GM12878 (cell line): ENCODE measurements around the gene LSMEM2. TPM values are rescaled to one million over a fixed set of nuclear protein-coding genes. Genes with fewer than 3 reads are reported as not detected.

Experiments used
- ATF7 ChIP-seq: fragments of 450-650 bp; IDR thresholded peaks from 2 replicates; pipeline ENCODE4 v1.6.1; 2016; ENCODE audit warnings: low read depth, mild to moderate bottlenecking
- CREB1 ChIP-seq: IDR thresholded peaks from 2 replicates; pipeline ENCODE4 v1.6.1; 2012; ENCODE audit warnings: low read depth, mild to moderate bottlenecking, inconsistent platforms
- EGR1 ChIP-seq, 2 experiments: IDR thresholded peaks; 1 replicate in 1 of 2; 2 replicates in 1 of 2; pipeline ENCODE4 v1.6.1; 2011 to 2012; ENCODE audit warnings: low read depth in 2 of 2, low read length in 2 of 2, borderline replicate concordance in 1 of 2, mild to moderate bottlenecking in 1 of 2, moderate library complexity in 1 of 2
- IKZF1 ChIP-seq: fragments of 450-650 bp; conservative IDR thresholded peaks from 2 replicates; pipeline ENCODE4 v1.6.1; 2017; ENCODE audit warnings: antibody characterized with exemption, mild to moderate bottlenecking
- JUND ChIP-seq: IDR thresholded peaks from 2 replicates; pipeline ENCODE4 v1.6.1; 2012; ENCODE audit warnings: low read depth, mild to moderate bottlenecking, low read length, improper control_type of control experiment, moderate library complexity
- KAT2A ChIP-seq: conservative IDR thresholded peaks from 2 replicates; pipeline ENCODE4 v1.6.1; 2011; ENCODE audit warnings: low read depth, low read length; ENCODE audit not compliant: control insufficient read depth
- KLF5 ChIP-seq: fragments of 450-650 bp; IDR thresholded peaks from 2 replicates; pipeline ENCODE4 v1.6.1; 2014; ENCODE audit warnings: mild to moderate bottlenecking; ENCODE audit not compliant: partially characterized antibody
- LARP7 ChIP-seq: fragments of 450-650 bp; IDR thresholded peaks from 2 replicates; pipeline ENCODE4 v1.6.1; 2017; ENCODE audit warnings: mild to moderate bottlenecking
- NFXL1 ChIP-seq: fragments of 450-650 bp; IDR thresholded peaks from 2 replicates; pipeline ENCODE4 v1.6.1; 2017; ENCODE audit warnings: antibody characterized with exemption, mild to moderate bottlenecking, borderline replicate concordance
- NR2F1 ChIP-seq: fragments of 450-650 bp; conservative IDR thresholded peaks from 2 replicates; pipeline ENCODE4 v1.6.1; 2017; ENCODE audit warnings: mild to moderate bottlenecking
- RB1 ChIP-seq: fragments of 450-650 bp; formaldehyde crosslinking; IDR thresholded peaks from 2 replicates; pipeline ENCODE4 v1.6.1; 2017; ENCODE audit warnings: mild to moderate bottlenecking, borderline replicate concordance
- RFX5 ChIP-seq: IDR thresholded peaks from 2 replicates; pipeline ENCODE4 v1.6.1; 2011; ENCODE audit warnings: low read depth, low read length, improper control_type of control experiment
- YY1 ChIP-seq: IDR thresholded peaks from 2 replicates; pipeline ENCODE4 v1.6.1; 2011; ENCODE audit warnings: low read depth, mild to moderate bottlenecking, low read length
- ZBED1 ChIP-seq: IDR thresholded peaks from 2 replicates; pipeline ENCODE4 v1.6.1; 2016; ENCODE audit warnings: borderline replicate concordance
- ZNF217 ChIP-seq: fragments of 450-650 bp; IDR thresholded peaks from 2 replicates; pipeline ENCODE4 v1.6.1; 2017; ENCODE audit warnings: antibody characterized with exemption, mild to moderate bottlenecking
- polyA plus RNA-seq, 11 experiments: library from polyadenylated mRNA; depleted of rRNA in 4 of 11; unstranded in 6 of 11; stranded (reverse) in 5 of 11; fragments of >200 nt; fragmentation: Nextera tagmentation in 4 of 11; fragmentation: Illumina TruSeq in 1 of 11; extraction: Ambion mirVana in 4 of 11; extraction: Trizol in 1 of 11; gene quantifications; 1 replicate in 1 of 11; 2 replicates in 10 of 11; pipeline versions ENCODE4 v1.2.1 to v1.2.3, GENCODE V29; 2011 to 2016; ENCODE audit warnings: inconsistent platforms in 2 of 11, missing spikeins in 2 of 11, low read depth in 1 of 11
- total RNA-seq, 4 experiments: library from RNA; depleted of rRNA in 3 of 4; stranded (reverse); fragments of >200 nt in 3 of 4; fragmentation: Illumina TruSeq in 1 of 4; extraction: Trizol in 1 of 4; gene quantifications; 2 replicates each; pipeline versions ENCODE4 v1.2.1 to v1.2.3, GENCODE V29; 2013 to 2021
- TF ChIP-seq, protein P1 (sequence below): IDR thresholded peaks from 2 replicates; pipeline ENCODE4 v1.6.1; 2012; ENCODE audit warnings: low read length, inconsistent platforms

Gene LSMEM2
- total and polyA plus RNA-seq, 10 of the 15 experiments (the other 5 are each of a cell fraction or from before 2014, with no cell fraction given), result 0.17 TPM; not detected in 9

GRCh38 chr3:50260027-50260941, 18.6 kb upstream of the LSMEM2 start (continued):
- TF ChIP-seq YY1, result peak; percentile 81
- TF ChIP-seq RB1, result no peak
- TF ChIP-seq NR2F1, result peak; percentile 58
- TF ChIP-seq LARP7, result peak; percentile 65; the same call in 1 of the 2 replicates
- TF ChIP-seq ATF7, result no peak; the same call in 1 of the 2 replicates
- peak; percentile 84 for TF ChIP-seq CREB1
- peak; percentile 78; the same call in 1 of the 2 replicates for TF ChIP-seq ZBED1
- peak in 1 of 2 experiments; percentile 81; a peak in 1 of 3 replicates for TF ChIP-seq EGR1 (IDR thresholded peaks at IDR 0.05; ENCODE audit: borderline replicate concordance in 1 of 2, low read depth in 2 of 2, low read length in 2 of 2)
- no peak for TF ChIP-seq ZNF217
- TF ChIP-seq RFX5, result 0 out of 2 replicates have a peak, but pooled peaks have one; percentile 41
- no peak for TF ChIP-seq KAT2A
- TF ChIP-seq NFXL1, result no peak
- TF ChIP-seq JUND, result peak; percentile 65
- peak; percentile 50 for TF ChIP-seq KLF5
- TF ChIP-seq, protein P1, sequence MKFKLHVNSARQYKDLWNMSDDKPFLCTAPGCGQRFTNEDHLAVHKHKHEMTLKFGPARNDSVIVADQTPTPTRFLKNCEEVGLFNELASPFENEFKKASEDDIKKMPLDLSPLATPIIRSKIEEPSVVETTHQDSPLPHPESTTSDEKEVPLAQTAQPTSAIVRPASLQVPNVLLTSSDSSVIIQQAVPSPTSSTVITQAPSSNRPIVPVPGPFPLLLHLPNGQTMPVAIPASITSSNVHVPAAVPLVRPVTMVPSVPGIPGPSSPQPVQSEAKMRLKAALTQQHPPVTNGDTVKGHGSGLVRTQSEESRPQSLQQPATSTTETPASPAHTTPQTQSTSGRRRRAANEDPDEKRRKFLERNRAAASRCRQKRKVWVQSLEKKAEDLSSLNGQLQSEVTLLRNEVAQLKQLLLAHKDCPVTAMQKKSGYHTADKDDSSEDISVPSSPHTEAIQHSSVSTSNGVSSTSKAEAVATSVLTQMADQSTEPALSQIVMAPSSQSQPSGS, result peak; percentile 93
- peak; percentile 30 for TF ChIP-seq IKZF1
